Astrocyte (in vitro differentiated cells and primary cell): ENCODE results near the gene EXOC3L2. TPM values are rescaled to one million over a fixed set of nuclear protein-coding genes. Genes with fewer than 3 reads are reported as not detected.

Source experiments
- DNase-seq: peaks from one replicate; pipeline ENCODE4 v3.0.0-alpha.2; 2010; ENCODE audit warnings: low read depth
- FAIRE-seq: peaks from 2 replicates; lab custom pipeline; 2011; peaks lifted over from hg19 to GRCh38; lab: Jason Lieb, UNC
- H2AFZ ChIP-seq: 2 replicates; pipeline ENCODE4 v1.6.0; 2012; ENCODE audit warnings: low read depth, low read length, inconsistent platforms
- H3K27ac ChIP-seq: 2 replicates; pipeline ENCODE4 v1.5.1; 2011; ENCODE audit warnings: low read depth, low read length, inconsistent platforms
- H3K27me3 ChIP-seq: 2 replicates; pipeline ENCODE4 v1.6.0; 2011; ENCODE audit warnings: low read length, inconsistent platforms; ENCODE audit not compliant: insufficient read depth
- H3K36me3 ChIP-seq: 2 replicates; pipeline ENCODE4 v1.5.1; 2011; ENCODE audit warnings: low read length, inconsistent platforms; ENCODE audit not compliant: insufficient read depth
- H3K4me1 ChIP-seq: 2 replicates; pipeline ENCODE4 v1.5.1; 2011; ENCODE audit warnings: low read length, inconsistent platforms; ENCODE audit not compliant: insufficient read depth
- H3K4me2 ChIP-seq: 2 replicates; pipeline ENCODE4 v1.6.0; 2012; ENCODE audit warnings: low read length, inconsistent platforms
- H3K4me3 ChIP-seq: 2 replicates; pipeline ENCODE4 v1.5.1; 2011; ENCODE audit warnings: low read depth, mild to moderate bottlenecking, low read length, inconsistent platforms; ENCODE audit not compliant: insufficient read depth
- H3K79me2 ChIP-seq: 2 replicates; pipeline ENCODE4 v1.6.0; 2012; ENCODE audit warnings: mild to moderate bottlenecking, low read length, inconsistent platforms; ENCODE audit not compliant: insufficient read depth
- H3K9ac ChIP-seq: 2 replicates; pipeline ENCODE4 v1.6.0; 2012; ENCODE audit warnings: mild to moderate bottlenecking, low read length, inconsistent platforms
- H3K9me3 ChIP-seq: 2 replicates; pipeline ENCODE4 v1.5.1; 2012; ENCODE audit warnings: low read depth, mild to moderate bottlenecking, low read length, inconsistent platforms; ENCODE audit not compliant: insufficient read depth
- H4K20me1 ChIP-seq: 2 replicates; pipeline ENCODE4 v1.6.0; 2012; ENCODE audit warnings: low read length, inconsistent platforms; ENCODE audit not compliant: insufficient read depth
- H3K27ac Mint-ChIP-seq: one replicate; pipeline ENCODE4 v1.8.0; 2021; ENCODE audit warnings: mild to moderate bottlenecking, mixed read lengths; ENCODE audit not compliant: unreplicated experiment
- H3K27me3 Mint-ChIP-seq: one replicate; pipeline ENCODE4 v1.8.0; 2021; ENCODE audit warnings: low read depth, mixed read lengths; ENCODE audit not compliant: unreplicated experiment
- H3K36me3 Mint-ChIP-seq: one replicate; pipeline ENCODE4 v1.8.0; 2021; ENCODE audit warnings: low read depth, mixed read lengths; ENCODE audit not compliant: unreplicated experiment
- H3K4me1 Mint-ChIP-seq: one replicate; pipeline ENCODE4 v1.8.0; 2021; ENCODE audit warnings: low read depth, mixed read lengths; ENCODE audit not compliant: unreplicated experiment
- H3K4me3 Mint-ChIP-seq: one replicate; pipeline ENCODE4 v1.8.0; 2021; ENCODE audit warnings: mild to moderate bottlenecking, moderate library complexity, mixed read lengths; ENCODE audit not compliant: unreplicated experiment
- H3K9me3 Mint-ChIP-seq: one replicate; pipeline ENCODE4 v1.8.0; 2021; ENCODE audit warnings: mild to moderate bottlenecking, mixed read lengths; ENCODE audit not compliant: unreplicated experiment
- CTCF ChIP-seq: IDR thresholded peaks from 2 replicates; pipeline ENCODE4 v1.5.1; 2011; ENCODE audit warnings: low read depth, mild to moderate bottlenecking, inconsistent platforms, low read length, moderate library complexity; ENCODE audit not compliant: insufficient read depth
- EZH2 ChIP-seq: IDR thresholded peaks from 2 replicates; pipeline ENCODE4 v1.6.1; 2012; ENCODE audit warnings: mild to moderate bottlenecking, low read length, inconsistent platforms; ENCODE audit not compliant: insufficient read depth
- total RNA-seq: library from RNA; stranded (reverse); gene quantifications from 2 replicates; pipeline ENCODE4 v1.2.1, GENCODE V29; 2021

The EXOC3L2 gene
- total RNA-seq, 1 donor from 2014 or later, result 0.61 TPM

GRCh38 chr19:45283443-45284033 lies 38.3 kb upstream of the EXOC3L2 start:
- peak overlapping the region; percentile 23 for H3K27ac Mint-ChIP-seq
- H3K9me3 ChIP-seq, result peaks cover 3% of the 10 kb centered on the region
- H3K4me1 Mint-ChIP-seq, result peaks cover 2% of the 10 kb centered on the region
- no peaks in the 10 kb centered on the region for H3K79me2 ChIP-seq
- H4K20me1 ChIP-seq, result no peaks in the 10 kb centered on the region
- H3K4me3 Mint-ChIP-seq, result no peak overlapping the region
- TF ChIP-seq EZH2 (no peak), CTCF (no peak)
- no peak for FAIRE-seq
- H3K27me3 Mint-ChIP-seq, result no peaks in the 10 kb centered on the region
- H3K27me3 ChIP-seq, result no peaks in the 10 kb centered on the region
- no peak overlapping the region for H3K27ac ChIP-seq
- H3K9ac ChIP-seq, result no peak overlapping the region
- no peak overlapping the region for H3K4me2 ChIP-seq
- H3K36me3 Mint-ChIP-seq, result peaks cover 32% of the 10 kb centered on the region
- no peak overlapping the region for H2AFZ ChIP-seq
- H3K4me1 ChIP-seq, result no peaks in the 10 kb centered on the region
- peaks cover 5% of the 10 kb centered on the region for H3K36me3 ChIP-seq
- H3K9me3 Mint-ChIP-seq, result peaks cover 2% of the 10 kb centered on the region
- no peak for DNase-seq
- H3K4me3 ChIP-seq, result no peak overlapping the region

- Histone ChIP-seq H3K4me2 (no peak overlapping the region), H4K20me1 (no peaks in the 10 kb centered on the region), H3K36me3 (peaks cover 5% of the 10 kb centered on the region), H3K4me1 (no peaks in the 10 kb centered on the region), H3K79me2 (no peaks in the 10 kb centered on the region), H2AFZ (no peak overlapping the region), H3K27me3 (no peaks in the 10 kb centered on the region), H3K4me3 (no peak overlapping the region), H3K9ac (no peak overlapping the region), H3K27ac (no peak overlapping the region), H3K9me3 (peaks cover 3% of the 10 kb centered on the region)
- TF ChIP-seq EZH2 (no peak), CTCF (no peak)
- Mint-ChIP-seq H3K4me1 (peaks cover 2% of the 10 kb centered on the region), H3K4me3 (no peak overlapping the region), H3K9me3 (peaks cover 2% of the 10 kb centered on the region), H3K36me3 (peaks cover 40% of the 10 kb centered on the region), H3K27me3 (no peaks in the 10 kb centered on the region), H3K27ac (no peak overlapping the region)
- DNase-seq (no peak), FAIRE-seq (no peak)
These were observed 35.3 kb upstream of the EXOC3L2 start for GRCh38 chr19:45280471-45280961.

DNA sequence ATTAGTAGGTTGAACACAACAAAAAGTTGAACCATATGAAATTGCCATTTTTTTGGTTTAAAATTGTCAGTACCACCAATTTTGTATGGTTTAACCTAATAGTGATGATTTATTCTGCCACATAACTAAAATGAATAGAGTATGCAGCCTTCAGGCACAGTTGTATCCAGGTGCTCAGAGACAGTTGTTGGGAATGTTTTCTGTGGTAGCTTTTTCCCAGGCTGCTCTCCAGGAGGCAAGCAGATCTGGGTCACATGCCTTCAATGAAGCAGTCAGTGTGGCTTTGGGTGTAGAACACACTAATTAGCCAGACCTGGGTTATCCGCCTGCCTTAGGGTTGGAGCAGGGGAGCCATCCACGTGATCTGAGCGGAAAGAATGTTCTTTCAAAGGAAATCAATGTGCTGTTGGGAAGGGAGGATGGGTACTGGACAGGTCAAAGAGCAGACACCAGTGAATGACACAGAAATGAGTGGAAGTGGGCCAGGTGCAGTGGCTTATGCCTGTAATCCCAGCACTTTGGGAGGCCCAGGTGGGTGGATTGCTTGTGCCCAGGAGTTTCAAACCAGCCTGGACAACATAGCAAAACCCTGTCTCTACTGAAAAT lies 34.5 kb upstream of the EXOC3L2 start:
- H3K36me3 Mint-ChIP-seq, result peaks cover 39% of the 10 kb centered on the region
- H3K27ac ChIP-seq, result no peak overlapping the region
- FAIRE-seq, result no peak

More for the DNA sequence above, 34.5 kb upstream of the EXOC3L2 start:
- no peaks in the 10 kb centered on the region for H3K27me3 ChIP-seq
- no peaks in the 10 kb centered on the region for H4K20me1 ChIP-seq
- H3K27ac Mint-ChIP-seq, result no peak overlapping the region
- peaks cover 2% of the 10 kb centered on the region for H3K4me1 Mint-ChIP-seq
- peaks cover 3% of the 10 kb centered on the region for H3K9me3 ChIP-seq
- H3K79me2 ChIP-seq, result no peaks in the 10 kb centered on the region
- H3K4me2 ChIP-seq, result no peak overlapping the region
- H3K4me1 ChIP-seq, result no peaks in the 10 kb centered on the region
- H2AFZ ChIP-seq, result no peak overlapping the region
- no peak overlapping the region for H3K9ac ChIP-seq
- no peak overlapping the region for H3K4me3 ChIP-seq
- peaks cover 6% of the 10 kb centered on the region for H3K36me3 ChIP-seq
- no peaks in the 10 kb centered on the region for H3K27me3 Mint-ChIP-seq
- H3K4me3 Mint-ChIP-seq, result no peak overlapping the region
- DNase-seq, result no peak
- peaks cover 2% of the 10 kb centered on the region for H3K9me3 Mint-ChIP-seq
- no peak for TF ChIP-seq CTCF
- TF ChIP-seq EZH2, result no peak
